Measurements from ENCODE around the gene LHPP.

LHPP gene

GRCh38 chr10:124448696-124449169, 12.9 kb upstream of the LHPP start:
- DNase-seq, result no peak

- no peak for DNase-seq
These were observed 12.2 kb upstream of the LHPP start for GRCh38 chr10:124449170-124450011.

- no peak for DNase-seq
These were observed 11.4 kb upstream of the LHPP start, which contains the start of gene NKX1-2 for GRCh38 chr10:124450012-124450782. Gene NKX1-2 (minus strand): TSS chr10:124450035. CDS start chr10:124449943, 92 bp downstream.

- DNase-seq, result no peak
These were observed 10.9 kb upstream of the LHPP start for GRCh38 chr10:124450783-124451057.

- no peak for DNase-seq
These were observed 10.3 kb upstream of the LHPP start for GRCh38 chr10:124451276-124451675.

GRCh38 chr10:124453960-124454610, 7.5 kb upstream of the LHPP start:
- no peak for DNase-seq

GRCh38 chr10:124455441-124455840, 6.2 kb upstream of the LHPP start:
- DNase-seq, result no peak

GRCh38 chr10:124458473-124458872, 3.1 kb upstream of the LHPP start:
- no peak for DNase-seq

GRCh38 chr10:124458889-124459288, 2.7 kb upstream of the LHPP start:
- DNase-seq, result no peak

GRCh38 chr10:124459395-124459794, 2.2 kb upstream of the LHPP start:
- DNase-seq, result no peak

- no peak for DNase-seq
These were observed 1.5 kb upstream of the LHPP start for GRCh38 chr10:124460144-124460543.

GRCh38 chr10:124462348-124462695, 699 bp downstream of the LHPP start:
- DNase-seq, result no peak

GRCh38 chr10:124464028-124464965, 2.7 kb downstream of the LHPP start:
- DNase-seq, result no peak

- no peak for DNase-seq
These were observed 3.6 kb downstream of the LHPP start for GRCh38 chr10:124465003-124465776.

GRCh38 chr10:124465777-124466488, 4.3 kb downstream of the LHPP start:
- DNase-seq, result no peak

- no peak for DNase-seq
These were observed 5.5 kb downstream of the LHPP start for GRCh38 chr10:124467165-124467564.

- no peak for DNase-seq
These were observed 7.0 kb downstream of the LHPP start for GRCh38 chr10:124468624-124469023.

- no peak for DNase-seq
These were observed 8.4 kb downstream of the LHPP start for GRCh38 chr10:124469956-124470484.

GRCh38 chr10:124470544-124471434, 9.2 kb downstream of the LHPP start:
- no peak for DNase-seq

GRCh38 chr10:124472071-124472470, 10.4 kb downstream of the LHPP start:
- DNase-seq, result no peak

Data from stimulated activated CD4-positive, alpha-beta T cell treated with anti-CD3 and anti-CD28 coated beads, Interleukin-2, amount 100 ng/mL, for 48 hours (primary cell).